ENCODE measurements around the gene ZFYVE9.

Gene ZFYVE9

GRCh38 chr1:52123622-52124021 lies 18.3 kb upstream of the ZFYVE9 start (continued):
- TF ChIP-seq REST (tag by site-specific recombination; IDR thresholded peaks at IDR 0.05) (peak; percentile 78), ZNF366 (tag by site-specific recombination; conservative IDR thresholded peaks at IDR 0.05) (0 out of 2 replicates have a peak, but pooled peaks have one; percentile 15), KLF1 (tag by site-specific recombination; IDR thresholded peaks at IDR 0.05) (no peak), ZNF785 (tag by site-specific recombination; IDR thresholded peaks at IDR 0.05) (no peak), ZNF155 (tag by site-specific recombination; IDR thresholded peaks at IDR 0.05) (no peak), ZNF704 (tag by site-specific recombination; IDR thresholded peaks at IDR 0.05) (0 out of 2 replicates have a peak, but pooled peaks have one; percentile 56), ZNF501 (tag by site-specific recombination; IDR thresholded peaks at IDR 0.05) (no peak), ZNF664 (tag by site-specific recombination; IDR thresholded peaks at IDR 0.05) (peak; percentile 85), PRDM2 (tag by site-specific recombination; IDR thresholded peaks at IDR 0.05; ENCODE audit: borderline replicate concordance) (no peak), ZNF629 (tag by site-specific recombination; IDR thresholded peaks at IDR 0.05) (peak; percentile 66; the same call in 1 of the 2 replicates), ZNF654 (tag by site-specific recombination; IDR thresholded peaks at IDR 0.05; ENCODE audit: low read depth) (peak; percentile 46), TCF7L2 (IDR thresholded peaks at IDR 0.05; ENCODE audit: borderline replicate concordance, low read depth, low read length) (no peak), GLI2 (tag by site-specific recombination; IDR thresholded peaks at IDR 0.05; ENCODE audit: borderline replicate concordance, low read depth) (peak; percentile 42; the same call in 1 of the 2 replicates), GLIS1 (tag by site-specific recombination; IDR thresholded peaks at IDR 0.05) (no peak), ZNF18 (tag by site-specific recombination; IDR thresholded peaks at IDR 0.05) (no peak), ZNF518A (tag by site-specific recombination; conservative IDR thresholded peaks at IDR 0.05; ENCODE audit: low read depth) (peak; percentile 94), ZBTB44 (tag by site-specific recombination; IDR thresholded peaks at IDR 0.05) (no peak), ZNF19 (tag by site-specific recombination; IDR thresholded peaks at IDR 0.05; ENCODE audit: low read depth) (peak; percentile 79; the same call in 1 of the 2 replicates)

Data from HEK293 (cell line).